Gastroesophageal sphincter (tissue), 3 donors: ENCODE measurements around the gene CDC42EP5.

Experiments used
- CTCF ChIP-seq, 4 experiments: fragments of 200-600 bp in 2 of 4; fragments of 450-650 bp in 2 of 4; sonication (generic) in 1 of 4; IDR thresholded peaks; one replicate each; pipeline ENCODE4 v1.5.1; 2017 to 2019; ENCODE audit warnings: antibody characterized with exemption in 4 of 4, mild to moderate bottlenecking in 2 of 4, moderate library complexity in 2 of 4
- POLR2A ChIP-seq, 2 donors: fragments of 450-650 bp; IDR thresholded peaks; one replicate each; pipeline ENCODE4 v1.6.1; 2017; ENCODE audit warnings: antibody characterized with exemption in 2 of 2, mild to moderate bottlenecking in 2 of 2, moderate library complexity in 1 of 2

- TF ChIP-seq CTCF (IDR thresholded peaks at IDR 0.05) (no peak), POLR2A (IDR thresholded peaks at IDR 0.05) (no peak)
These were observed 56.2 kb downstream of the CDC42EP5 start for GRCh38 chr19:54416695-54417491.
